Measurements from ENCODE around the gene RFPL4AL1.

DNA sequence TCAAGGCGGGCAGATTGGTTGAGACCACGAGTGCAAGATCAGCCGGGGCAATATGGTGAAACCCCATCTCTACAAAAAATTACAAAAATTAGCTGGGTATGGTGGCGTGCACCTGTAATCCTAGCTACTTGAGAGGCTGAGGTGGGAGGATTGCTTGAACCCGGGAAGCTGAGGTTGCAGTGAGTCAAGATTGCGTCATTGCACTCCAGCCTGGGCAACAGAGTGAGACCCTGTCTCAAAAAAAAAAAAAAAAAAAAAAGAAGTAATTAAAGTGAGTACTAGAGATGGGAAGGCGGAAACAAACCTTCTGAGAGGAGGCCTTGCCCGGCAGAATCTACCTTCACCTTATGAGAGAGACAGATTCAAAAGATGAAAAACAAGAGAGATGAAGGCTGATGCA, 45.4 kb upstream of the RFPL4AL1 start:
- TF ChIP-seq, protein P1, sequence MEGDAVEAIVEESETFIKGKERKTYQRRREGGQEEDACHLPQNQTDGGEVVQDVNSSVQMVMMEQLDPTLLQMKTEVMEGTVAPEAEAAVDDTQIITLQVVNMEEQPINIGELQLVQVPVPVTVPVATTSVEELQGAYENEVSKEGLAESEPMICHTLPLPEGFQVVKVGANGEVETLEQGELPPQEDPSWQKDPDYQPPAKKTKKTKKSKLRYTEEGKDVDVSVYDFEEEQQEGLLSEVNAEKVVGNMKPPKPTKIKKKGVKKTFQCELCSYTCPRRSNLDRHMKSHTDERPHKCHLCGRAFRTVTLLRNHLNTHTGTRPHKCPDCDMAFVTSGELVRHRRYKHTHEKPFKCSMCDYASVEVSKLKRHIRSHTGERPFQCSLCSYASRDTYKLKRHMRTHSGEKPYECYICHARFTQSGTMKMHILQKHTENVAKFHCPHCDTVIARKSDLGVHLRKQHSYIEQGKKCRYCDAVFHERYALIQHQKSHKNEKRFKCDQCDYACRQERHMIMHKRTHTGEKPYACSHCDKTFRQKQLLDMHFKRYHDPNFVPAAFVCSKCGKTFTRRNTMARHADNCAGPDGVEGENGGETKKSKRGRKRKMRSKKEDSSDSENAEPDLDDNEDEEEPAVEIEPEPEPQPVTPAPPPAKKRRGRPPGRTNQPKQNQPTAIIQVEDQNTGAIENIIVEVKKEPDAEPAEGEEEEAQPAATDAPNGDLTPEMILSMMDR (IDR thresholded peaks at IDR 0.05 in 2 of 3, conservative IDR thresholded peaks at IDR 0.05 in 1 of 3; ENCODE audit: control insufficient read depth in 2 of 3, extremely low read depth in 1 of 3, insufficient read depth in 1 of 3, low read depth in 3 of 3, low read length in 3 of 3), result no peak
- TF ChIP-seq EP300 (IDR thresholded peaks at IDR 0.05; ENCODE audit: borderline replicate concordance in 1 of 2, control insufficient read depth in 1 of 2, low read depth in 2 of 2, low read length in 2 of 2), result no peak
- no peak for TF ChIP-seq TAF1 (IDR thresholded peaks at IDR 0.05; ENCODE audit: borderline replicate concordance, low read depth, low read length)
- TF ChIP-seq ZZZ3 (IDR thresholded peaks at IDR 0.05; ENCODE audit: control insufficient read depth, insufficient read length, low read depth), result no peak
- TF ChIP-seq ESRRA (IDR thresholded peaks at IDR 0.05; ENCODE audit: low read length), result no peak
- no peak for TF ChIP-seq EZH2 (IDR thresholded peaks at IDR 0.05; ENCODE audit: borderline replicate concordance, control insufficient read depth, low read depth, low read length)
- no peak for TF ChIP-seq GABPA (IDR thresholded peaks at IDR 0.05; ENCODE audit: low read depth)
- TF ChIP-seq SMAD5 (IDR thresholded peaks at IDR 0.05; ENCODE audit: low read depth), result no peak
- no peak for TF ChIP-seq MXI1 (IDR thresholded peaks at IDR 0.05; ENCODE audit: low read depth, low read length)
- TF ChIP-seq, protein P2, sequence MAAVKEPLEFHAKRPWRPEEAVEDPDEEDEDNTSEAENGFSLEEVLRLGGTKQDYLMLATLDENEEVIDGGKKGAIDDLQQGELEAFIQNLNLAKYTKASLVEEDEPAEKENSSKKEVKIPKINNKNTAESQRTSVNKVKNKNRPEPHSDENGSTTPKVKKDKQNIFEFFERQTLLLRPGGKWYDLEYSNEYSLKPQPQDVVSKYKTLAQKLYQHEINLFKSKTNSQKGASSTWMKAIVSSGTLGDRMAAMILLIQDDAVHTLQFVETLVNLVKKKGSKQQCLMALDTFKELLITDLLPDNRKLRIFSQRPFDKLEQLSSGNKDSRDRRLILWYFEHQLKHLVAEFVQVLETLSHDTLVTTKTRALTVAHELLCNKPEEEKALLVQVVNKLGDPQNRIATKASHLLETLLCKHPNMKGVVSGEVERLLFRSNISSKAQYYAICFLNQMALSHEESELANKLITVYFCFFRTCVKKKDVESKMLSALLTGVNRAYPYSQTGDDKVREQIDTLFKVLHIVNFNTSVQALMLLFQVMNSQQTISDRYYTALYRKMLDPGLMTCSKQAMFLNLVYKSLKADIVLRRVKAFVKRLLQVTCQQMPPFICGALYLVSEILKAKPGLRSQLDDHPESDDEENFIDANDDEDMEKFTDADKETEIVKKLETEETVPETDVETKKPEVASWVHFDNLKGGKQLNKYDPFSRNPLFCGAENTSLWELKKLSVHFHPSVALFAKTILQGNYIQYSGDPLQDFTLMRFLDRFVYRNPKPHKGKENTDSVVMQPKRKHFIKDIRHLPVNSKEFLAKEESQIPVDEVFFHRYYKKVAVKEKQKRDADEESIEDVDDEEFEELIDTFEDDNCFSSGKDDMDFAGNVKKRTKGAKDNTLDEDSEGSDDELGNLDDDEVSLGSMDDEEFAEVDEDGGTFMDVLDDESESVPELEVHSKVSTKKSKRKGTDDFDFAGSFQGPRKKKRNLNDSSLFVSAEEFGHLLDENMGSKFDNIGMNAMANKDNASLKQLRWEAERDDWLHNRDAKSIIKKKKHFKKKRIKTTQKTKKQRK (IDR thresholded peaks at IDR 0.05; ENCODE audit: low read depth, low read length), result no peak

All from GM12878 (cell line).